ENCODE results near the gene KAT6B. TPM values are rescaled to one million over a fixed set of nuclear protein-coding genes. Genes with fewer than 3 reads are reported as not detected.

KAT6B gene
- total RNA-seq, 1 donor from 2014 or later, result 24.6 TPM

- H3K36me3 Mint-ChIP-seq (ENCODE audit: low read depth), result no peaks in the 10 kb centered on the region
- H3K27ac Mint-ChIP-seq, result no peak overlapping the region
- no peaks in the 10 kb centered on the region for H3K27me3 Mint-ChIP-seq (ENCODE audit: insufficient read depth)
- intact Hi-C loops (cut with micrococcal nuclease), result no loop called here
- H3K4me3 Mint-ChIP-seq, result no peak overlapping the region
- H3K4me1 Mint-ChIP-seq (ENCODE audit: low read depth), result no peaks in the 10 kb centered on the region
- H3K9me3 Mint-ChIP-seq, result no peaks in the 10 kb centered on the region
- no peak for DNase-seq (ENCODE audit: low spot score)
Observed at GRCh38 chr10:74944205-74944604, 117.8 kb downstream of the KAT6B start.

- Mint-ChIP-seq H3K36me3 (ENCODE audit: low read depth) (no peaks in the 10 kb centered on the region), H3K4me3 (no peak overlapping the region), H3K27ac (no peak overlapping the region), H3K4me1 (ENCODE audit: low read depth) (no peaks in the 10 kb centered on the region), H3K27me3 (ENCODE audit: insufficient read depth) (no peaks in the 10 kb centered on the region), H3K9me3 (no peaks in the 10 kb centered on the region)
- intact Hi-C loops (cut with micrococcal nuclease), result no loop called here
- no peak for DNase-seq (ENCODE audit: low spot score)
Observed at GRCh38 chr10:74947781-74948401, 121.5 kb downstream of the KAT6B start.

- H3K9me3 Mint-ChIP-seq, result no peaks in the 10 kb centered on the region
- H3K4me1 Mint-ChIP-seq (ENCODE audit: low read depth), result no peaks in the 10 kb centered on the region
Observed at GRCh38 chr10:74949034-74949832, 122.8 kb downstream of the KAT6B start.

GRCh38 chr10:74949843-74950765 lies 123.7 kb downstream of the KAT6B start:
- intact Hi-C loops (cut with micrococcal nuclease), result no loop called here
- Mint-ChIP-seq H3K36me3 (ENCODE audit: low read depth) (no peaks in the 10 kb centered on the region), H3K9me3 (no peaks in the 10 kb centered on the region)

More at GRCh38 chr10:74949034-74949832, 122.8 kb downstream of the KAT6B start:
- H3K4me3 Mint-ChIP-seq, result no peak overlapping the region
- DNase-seq (ENCODE audit: low spot score), result no peak
- H3K27ac Mint-ChIP-seq, result no peak overlapping the region
- H3K27me3 Mint-ChIP-seq (ENCODE audit: insufficient read depth), result no peaks in the 10 kb centered on the region
- intact Hi-C loops (cut with micrococcal nuclease), result no loop called here
- H3K36me3 Mint-ChIP-seq (ENCODE audit: low read depth), result no peaks in the 10 kb centered on the region

GRCh38 chr10:74953214-74953613 lies 126.8 kb downstream of the KAT6B start:
- no peak overlapping the region for H3K27ac Mint-ChIP-seq
- no peaks in the 10 kb centered on the region for H3K9me3 Mint-ChIP-seq
- DNase-seq (ENCODE audit: low spot score), result no peak
- no peaks in the 10 kb centered on the region for H3K4me1 Mint-ChIP-seq (ENCODE audit: low read depth)
- H3K27me3 Mint-ChIP-seq (ENCODE audit: insufficient read depth), result no peaks in the 10 kb centered on the region
- no peaks in the 10 kb centered on the region for H3K36me3 Mint-ChIP-seq (ENCODE audit: low read depth)
- no peak overlapping the region for H3K4me3 Mint-ChIP-seq
- intact Hi-C loops (cut with micrococcal nuclease), result no loop called here

More at GRCh38 chr10:74949843-74950765, 123.7 kb downstream of the KAT6B start:
- no peak overlapping the region for H3K27ac Mint-ChIP-seq
- H3K4me3 Mint-ChIP-seq, result no peak overlapping the region
- H3K4me1 Mint-ChIP-seq (ENCODE audit: low read depth), result no peaks in the 10 kb centered on the region
- H3K27me3 Mint-ChIP-seq (ENCODE audit: insufficient read depth), result no peaks in the 10 kb centered on the region
- DNase-seq (ENCODE audit: low spot score), result no peak

- Mint-ChIP-seq H3K27me3 (ENCODE audit: insufficient read depth) (no peaks in the 10 kb centered on the region), H3K9me3 (no peaks in the 10 kb centered on the region), H3K27ac (no peak overlapping the region), H3K4me3 (no peak overlapping the region), H3K36me3 (ENCODE audit: low read depth) (no peaks in the 10 kb centered on the region), H3K4me1 (ENCODE audit: low read depth) (no peaks in the 10 kb centered on the region)
- no peak for DNase-seq (ENCODE audit: low spot score)
- intact Hi-C loops (cut with micrococcal nuclease), result no loop called here
Observed at GRCh38 chr10:74955796-74956195, 129.4 kb downstream of the KAT6B start.

GRCh38 chr10:74956555-74957111 lies 130.2 kb downstream of the KAT6B start:
- Mint-ChIP-seq H3K36me3 (ENCODE audit: low read depth) (no peaks in the 10 kb centered on the region), H3K9me3 (no peaks in the 10 kb centered on the region), H3K27ac (no peak overlapping the region), H3K4me1 (ENCODE audit: low read depth) (no peaks in the 10 kb centered on the region), H3K27me3 (ENCODE audit: insufficient read depth) (no peaks in the 10 kb centered on the region), H3K4me3 (no peak overlapping the region)
- no peak for DNase-seq (ENCODE audit: low spot score)
- intact Hi-C loops (cut with micrococcal nuclease), result no loop called here

GRCh38 chr10:74957285-74957961 lies 131.0 kb downstream of the KAT6B start:
- no peaks in the 10 kb centered on the region for H3K36me3 Mint-ChIP-seq (ENCODE audit: low read depth)
- no peak for DNase-seq (ENCODE audit: low spot score)
- no peaks in the 10 kb centered on the region for H3K27me3 Mint-ChIP-seq (ENCODE audit: insufficient read depth)
- no peaks in the 10 kb centered on the region for H3K4me1 Mint-ChIP-seq (ENCODE audit: low read depth)
- no peak overlapping the region for H3K4me3 Mint-ChIP-seq
- H3K9me3 Mint-ChIP-seq, result no peaks in the 10 kb centered on the region
- intact Hi-C loops (cut with micrococcal nuclease), result no loop called here
- H3K27ac Mint-ChIP-seq, result no peak overlapping the region

- H3K27me3 Mint-ChIP-seq (ENCODE audit: insufficient read depth), result peaks cover 2% of the 10 kb centered on the region
- DNase-seq (ENCODE audit: low spot score), result no peak
- H3K27ac Mint-ChIP-seq, result no peak overlapping the region
- intact Hi-C loops (cut with micrococcal nuclease), result no loop called here
- peaks cover 4% of the 10 kb centered on the region for H3K4me1 Mint-ChIP-seq (ENCODE audit: low read depth)
- no peaks in the 10 kb centered on the region for H3K36me3 Mint-ChIP-seq (ENCODE audit: low read depth)
- no peak overlapping the region for H3K4me3 Mint-ChIP-seq
- no peaks in the 10 kb centered on the region for H3K9me3 Mint-ChIP-seq
Observed at GRCh38 chr10:74958316-74958715, 131.9 kb downstream of the KAT6B start.

- Mint-ChIP-seq H3K36me3 (ENCODE audit: low read depth) (peaks cover 12% of the 10 kb centered on the region), H3K4me3 (no peak overlapping the region), H3K27me3 (ENCODE audit: insufficient read depth) (peaks cover 2% of the 10 kb centered on the region), H3K9me3 (no peaks in the 10 kb centered on the region), H3K27ac (no peak overlapping the region), H3K4me1 (ENCODE audit: low read depth) (peaks cover 22% of the 10 kb centered on the region)
- DNase-seq (ENCODE audit: low spot score), result no peak
- intact Hi-C loops (cut with micrococcal nuclease), result no loop called here
Observed at GRCh38 chr10:74960670-74961069, 134.3 kb downstream of the KAT6B start.

GRCh38 chr10:74962517-74962916 lies 136.1 kb downstream of the KAT6B start:
- no peak overlapping the region for H3K27ac Mint-ChIP-seq
- H3K4me3 Mint-ChIP-seq, result no peak overlapping the region
- H3K36me3 Mint-ChIP-seq (ENCODE audit: low read depth), result peaks cover 17% of the 10 kb centered on the region
- H3K4me1 Mint-ChIP-seq (ENCODE audit: low read depth), result peaks cover 24% of the 10 kb centered on the region
- no peaks in the 10 kb centered on the region for H3K9me3 Mint-ChIP-seq
- DNase-seq (ENCODE audit: low spot score), result no peak
- peaks cover 2% of the 10 kb centered on the region for H3K27me3 Mint-ChIP-seq (ENCODE audit: insufficient read depth)
- intact Hi-C loops (cut with micrococcal nuclease), result no loop called here

GRCh38 chr10:74963549-74963948 lies 137.1 kb downstream of the KAT6B start:
- Mint-ChIP-seq H3K36me3 (ENCODE audit: low read depth) (peaks cover 17% of the 10 kb centered on the region), H3K4me3 (no peak overlapping the region)
- no peak for DNase-seq (ENCODE audit: low spot score)

More at GRCh38 chr10:74963549-74963948, 137.1 kb downstream of the KAT6B start:
- Mint-ChIP-seq H3K9me3 (no peaks in the 10 kb centered on the region), H3K27me3 (ENCODE audit: insufficient read depth) (peaks cover 2% of the 10 kb centered on the region), H3K4me1 (ENCODE audit: low read depth) (peaks cover 34% of the 10 kb centered on the region), H3K27ac (peak overlapping the region; percentile 49)
- intact Hi-C loops (cut with micrococcal nuclease), result no loop called here

All from activated T-helper 1 cell treated with anti-CD3 and anti-CD28 coated beads, Interleukin-12 subunit alpha, Interleukin-12 subunit beta, Interleukin-2, Interleukin-4 antibody, amounts not matched to agents 30 ng/mL and 10 ng/mL and 1 ng/mL, durations not matched to agents 14 hours and 24 hours and 36 hours (primary cell).